Lower leg skin (tissue), 3 donors: ENCODE results near the gene ABHD16A.

Experiments used
- CTCF ChIP-seq, 3 donors: fragments of 450-650 bp; IDR thresholded peaks; one replicate each; pipeline ENCODE4 v1.5.1; 2016; ENCODE audit warnings: antibody characterized with exemption in 3 of 3, mild to moderate bottlenecking in 3 of 3, moderate library complexity in 2 of 3
- POLR2A ChIP-seq, 2 donors: fragments of 450-650 bp; IDR thresholded peaks; one replicate each; pipeline ENCODE4 v1.6.1; 2016 to 2017; ENCODE audit warnings: antibody characterized with exemption in 2 of 2, mild to moderate bottlenecking in 1 of 2, moderate library complexity in 1 of 2

GRCh38 chr6:31686483-31686882 lies 16.6 kb downstream of the ABHD16A start:
- TF ChIP-seq POLR2A (IDR thresholded peaks at IDR 0.05) (no peak), CTCF (IDR thresholded peaks at IDR 0.05) (no peak)
